Endothelial cell of umbilical vein (primary cell): ENCODE results near the gene PLPP2. TPM values are rescaled to one million over a fixed set of nuclear protein-coding genes. Genes with fewer than 3 reads are reported as not detected.

Experiments used
- BruUV-seq: library from RNA; stranded (reverse); fragments of 400-500 nt; replicated peaks from 2 replicates; lab custom pipeline; 2021; lab: Mats Ljungman, UMichigan
- CTCF ChIA-PET: fragments of 300-600, 350-600 bp; sonication (Branson Sonifier 250); formaldehyde crosslinking; loops from one replicate; lab custom pipeline; 2021; ENCODE audit warnings: antibody characterized with exemption, inconsistent platforms; lab: Charles Lee
- POLR2A ChIA-PET: fragments of 300-600, 350-600 bp; sonication (Branson Sonifier 250); formaldehyde crosslinking; loops from one replicate; lab custom pipeline; 2021; ENCODE audit warnings: antibody characterized with exemption, inconsistent platforms; lab: Charles Lee
- DNase-seq: peaks from one replicate; pipeline ENCODE4 v3.0.0-alpha.2; 2011; ENCODE audit warnings: low read depth, low spot score
- FAIRE-seq: peaks from 2 replicates; lab custom pipeline; 2011; peaks lifted over from hg19 to GRCh38; lab: Jason Lieb, UNC
- H2AFZ ChIP-seq: 2 replicates; pipeline ENCODE4 v1.6.0; 2012; ENCODE audit warnings: low read depth, low read length, control low read depth, inconsistent platforms
- H3K27ac ChIP-seq: 2 replicates; pipeline ENCODE4 v1.5.1; 2011; ENCODE audit warnings: low read depth, mild to moderate bottlenecking, control low read depth, low read length, moderate library complexity; ENCODE audit not compliant: insufficient read depth
- H3K27me3 ChIP-seq, 2 experiments: 2 replicates each; pipeline versions ENCODE4 v1.6.0 to v1.6.1; 2011; ENCODE audit warnings: low read length in 2 of 2, mixed read lengths in 1 of 2; ENCODE audit not compliant: control insufficient read depth in 2 of 2, insufficient read depth in 2 of 2
- H3K36me3 ChIP-seq, 2 experiments: 2 replicates in 1 of 2; 3 replicates in 1 of 2; pipeline ENCODE4 v1.5.1; 2011; ENCODE audit warnings: low read length in 2 of 2, mild to moderate bottlenecking in 1 of 2, moderate library complexity in 1 of 2; ENCODE audit not compliant: control insufficient read depth in 2 of 2, insufficient read depth in 2 of 2; ENCODE audit errors: extremely low read depth in 1 of 2
- H3K4me1 ChIP-seq: 3 replicates; pipeline ENCODE4 v1.5.1; 2011; ENCODE audit warnings: mild to moderate bottlenecking, low read length; ENCODE audit not compliant: control insufficient read depth, insufficient read depth; ENCODE audit errors: extremely low read depth
- H3K4me2 ChIP-seq: 2 replicates; pipeline ENCODE4 v1.6.1; 2011; ENCODE audit warnings: low read length, control low read depth, mixed read lengths; ENCODE audit not compliant: insufficient read depth
- H3K4me3 ChIP-seq, 3 experiments: fragments of 200-600 bp in 1 of 3; sonication (generic), shearing (Covaris generic) in 1 of 3; replicated peaks in 1 of 3; 2 replicates each; pipeline ENCODE4 v1.5.1; 2011 to 2016; ENCODE audit warnings: control low read depth in 3 of 3, low read length in 3 of 3, mild to moderate bottlenecking in 2 of 3, inconsistent platforms in 1 of 3, low read depth in 1 of 3, moderate library complexity in 1 of 3; ENCODE audit not compliant: insufficient read depth in 1 of 3
- H3K79me2 ChIP-seq: 2 replicates; pipeline ENCODE4 v1.6.0; 2012; ENCODE audit warnings: low read length, inconsistent platforms; ENCODE audit not compliant: control insufficient read depth, insufficient read depth
- H3K9ac ChIP-seq: replicated peaks from 2 replicates; pipeline ENCODE3; 2011; ENCODE audit warnings: low read length, control low read depth; ENCODE audit not compliant: insufficient read depth; ENCODE audit errors: extremely low read depth
- H3K9me1 ChIP-seq: replicated peaks from 3 replicates; pipeline ENCODE4 v1.6.0; 2011; ENCODE audit warnings: mild to moderate bottlenecking, low read length; ENCODE audit not compliant: control insufficient read depth, insufficient read depth; ENCODE audit errors: extremely low read depth
- H3K9me3 ChIP-seq: replicated peaks from 2 replicates; pipeline ENCODE4 v1.5.1; 2012; ENCODE audit warnings: low read length, inconsistent platforms; ENCODE audit not compliant: control insufficient read depth, insufficient read depth
- H4K20me1 ChIP-seq: replicated peaks from 2 replicates; pipeline ENCODE3; 2011; ENCODE audit warnings: mild to moderate bottlenecking, low read length; ENCODE audit not compliant: control insufficient read depth, insufficient read depth; ENCODE audit errors: extremely low read depth
- CTCF ChIP-seq, 2 donors: IDR thresholded peaks; 1 replicate in 1 of 2; 2 replicates in 1 of 2; pipeline ENCODE4 v1.5.1; 2011; ENCODE audit warnings: low read length in 2 of 2, mild to moderate bottlenecking in 2 of 2, moderate library complexity in 2 of 2, control low read depth in 1 of 2, inconsistent platforms in 1 of 2, low read depth in 1 of 2; ENCODE audit not compliant: insufficient read depth in 1 of 2; ENCODE audit errors: extremely low read depth in 1 of 2
- EZH2 ChIP-seq: IDR thresholded peaks from 2 replicates; pipeline ENCODE4 v1.6.1; 2012; ENCODE audit warnings: borderline replicate concordance, low read depth, mild to moderate bottlenecking, moderate library complexity, low read length, inconsistent platforms; ENCODE audit not compliant: severe bottlenecking
- FOS ChIP-seq: IDR thresholded peaks from 2 replicates; pipeline ENCODE4 v1.6.1; 2011; ENCODE audit warnings: mild to moderate bottlenecking, low read length, moderate library complexity, borderline replicate concordance; ENCODE audit not compliant: insufficient read depth
- GATA2 ChIP-seq: IDR thresholded peaks from 2 replicates; pipeline ENCODE4 v1.7.0; 2011; ENCODE audit warnings: low read depth, mild to moderate bottlenecking, moderate library complexity, mixed read lengths, low read length; ENCODE audit not compliant: insufficient read length, insufficient read depth
- JUN ChIP-seq: IDR thresholded peaks from 2 replicates; pipeline ENCODE4 v1.6.1; 2011; ENCODE audit warnings: borderline replicate concordance, low read depth; ENCODE audit not compliant: insufficient read length, insufficient read depth
- MYC ChIP-seq: IDR thresholded peaks from one replicate; pipeline ENCODE4 v1.6.1; 2011; ENCODE audit warnings: mild to moderate bottlenecking, low read depth, low read length
- POLR2A ChIP-seq: IDR thresholded peaks from 2 replicates; pipeline ENCODE4 v1.6.1; 2012; ENCODE audit warnings: low read depth, mild to moderate bottlenecking, control low read depth, low read length
- POLR2AphosphoS5 ChIP-seq: IDR thresholded peaks from 2 replicates; pipeline ENCODE4 v1.6.1; 2012; ENCODE audit warnings: low read depth, mild to moderate bottlenecking, control low read depth, low read length, moderate library complexity; ENCODE audit not compliant: insufficient read depth
- dilution Hi-C: fragments of 300-500 bp; cut with MboI; formaldehyde crosslinking; loops from one replicate; pipeline ENCODE4 v1.15.0; 2019; ENCODE audit warnings: low sequenced_read_pairs; ENCODE audit not compliant: extremely low pct_ligation_motif_present
- intact Hi-C: fragments of 100-400 bp; cut with micrococcal nuclease; formaldehyde crosslinking; loops from one replicate; pipeline ENCODE4 v1.10.0; 2022
- polyA plus RNA-seq, 4 experiments: library from polyadenylated mRNA; depleted of rRNA in 3 of 4; stranded (reverse) in 3 of 4; unstranded in 1 of 4; fragments of >200 nt; gene quantifications; 2 replicates each; pipeline versions ENCODE4 v1.2.1 to v1.2.3, GENCODE V29; 2011 to 2012; ENCODE audit warnings: missing spikeins in 1 of 4
- total RNA-seq: library from RNA; stranded (reverse); gene quantifications from 2 replicates; pipeline ENCODE4 v1.2.3, GENCODE V29; 2021
- TF ChIP-seq, protein P1 (sequence below): IDR thresholded peaks from 2 replicates; pipeline ENCODE4 v1.6.1; 2011; ENCODE audit not compliant: insufficient read depth, insufficient read length

PLPP2 gene
- total and polyA plus RNA-seq, 2 donors (not counting 3 experiments of a cell fraction or from before 2014, with no cell fraction given), result 27.9 to 34.3 TPM

DNA sequence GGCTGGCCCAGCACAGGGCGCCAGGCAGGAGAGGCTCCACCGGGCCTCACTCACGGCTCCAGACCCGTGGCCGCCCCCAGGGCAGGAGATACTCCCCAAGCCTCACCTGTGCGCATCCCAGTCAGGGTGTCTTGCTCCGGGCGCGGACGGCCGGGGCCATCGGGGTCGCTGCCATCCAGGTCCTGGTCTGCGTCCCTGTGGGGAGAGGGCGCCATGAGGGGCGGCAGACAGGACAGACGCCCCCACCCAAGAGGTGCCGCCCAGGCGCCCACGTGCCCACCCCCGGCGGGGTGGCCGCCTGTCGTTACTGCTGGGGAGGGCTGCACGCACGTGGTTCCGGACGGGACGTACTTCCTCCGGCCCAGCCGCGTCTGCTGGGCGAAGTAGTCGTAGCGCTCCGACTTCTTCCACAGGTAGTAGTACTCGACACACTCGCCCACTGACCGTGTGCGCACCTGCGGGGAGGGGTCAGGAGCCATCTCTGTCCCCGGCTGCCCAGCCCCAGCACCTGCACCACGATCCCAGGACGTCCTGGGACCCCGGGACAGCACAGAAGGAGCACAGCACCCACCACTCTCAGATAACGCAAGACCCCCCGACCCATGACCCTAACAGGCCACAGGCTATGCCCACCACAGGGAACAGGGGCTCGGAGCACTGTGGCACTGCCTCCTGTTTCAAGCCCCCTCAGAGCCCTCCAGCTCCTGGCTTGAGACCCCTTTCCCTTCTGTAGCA, 17.4 kb upstream of the PLPP2 start:
- H3K27ac ChIP-seq, result no peak overlapping the region
- peaks cover 12 to 31% of the 10 kb centered on the region in 2 experiments for H3K36me3 ChIP-seq
- ChIA-PET CTCF (no interaction called here), POLR2A (no interaction called here)
- BruUV-seq, result no TSS peak
- no peak overlapping the region for H3K4me2 ChIP-seq
- H3K4me1 ChIP-seq, result peaks cover 23% of the 10 kb centered on the region
- intact Hi-C loops (no loop called here), dilution Hi-C loops (no loop called here)
- H3K27me3 ChIP-seq, result no peaks in the 10 kb centered on the region
- DNase-seq, result no peak
- no peak for FAIRE-seq
- H3K9me3 ChIP-seq, result no peaks in the 10 kb centered on the region
- H2AFZ ChIP-seq, result no peak overlapping the region
- H3K9me1 ChIP-seq, result no peaks in the 10 kb centered on the region
- TF ChIP-seq EZH2 (no peak), CTCF (IDR thresholded peaks at IDR 0.05; ENCODE audit: extremely low read depth in 1 of 2, insufficient read depth in 1 of 2, low read depth in 1 of 2, low read length in 2 of 2) (no peak), GATA2 (no peak), POLR2AphosphoS5 (no peak), FOS (no peak), MYC (no peak), POLR2A (no peak), JUN (no peak)
- TF ChIP-seq, protein P1, sequence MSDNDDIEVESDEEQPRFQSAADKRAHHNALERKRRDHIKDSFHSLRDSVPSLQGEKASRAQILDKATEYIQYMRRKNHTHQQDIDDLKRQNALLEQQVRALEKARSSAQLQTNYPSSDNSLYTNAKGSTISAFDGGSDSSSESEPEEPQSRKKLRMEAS, result no peak
- no peaks in the 10 kb centered on the region for H4K20me1 ChIP-seq
- no peak overlapping the region for H3K9ac ChIP-seq
- H3K79me2 ChIP-seq, result peaks cover 61% of the 10 kb centered on the region
- H3K4me3 ChIP-seq, result no peak overlapping the region
